Measurements from ENCODE around the gene ABHD14A. TPM values are rescaled to one million over a fixed set of nuclear protein-coding genes. Genes with fewer than 3 reads are reported as not detected.

Gene ABHD14A
- total RNA-seq, 1 experiment from 2014 or later, result 3.8 TPM

DNA sequence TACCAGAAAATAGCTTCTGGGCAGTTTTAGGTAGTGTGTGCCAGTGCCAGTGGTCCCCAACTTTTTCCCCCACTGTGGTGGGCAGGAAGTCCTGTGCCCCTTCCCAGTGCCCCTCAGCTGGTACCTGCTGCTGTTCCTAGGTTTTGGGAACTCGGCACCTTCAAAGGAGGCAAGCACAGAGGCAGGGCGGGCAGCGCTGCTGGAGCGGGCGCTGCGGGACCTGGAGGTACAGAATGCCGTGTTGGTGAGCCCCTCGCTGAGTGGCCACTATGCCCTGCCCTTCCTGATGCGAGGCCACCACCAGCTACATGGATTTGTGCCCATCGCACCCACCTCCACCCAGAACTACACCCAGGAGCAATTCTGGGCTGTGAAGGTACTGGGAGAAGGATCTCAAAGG, 5.4 kb downstream of the ABHD14A start (continued):
- TF ChIP-seq, protein P1, sequence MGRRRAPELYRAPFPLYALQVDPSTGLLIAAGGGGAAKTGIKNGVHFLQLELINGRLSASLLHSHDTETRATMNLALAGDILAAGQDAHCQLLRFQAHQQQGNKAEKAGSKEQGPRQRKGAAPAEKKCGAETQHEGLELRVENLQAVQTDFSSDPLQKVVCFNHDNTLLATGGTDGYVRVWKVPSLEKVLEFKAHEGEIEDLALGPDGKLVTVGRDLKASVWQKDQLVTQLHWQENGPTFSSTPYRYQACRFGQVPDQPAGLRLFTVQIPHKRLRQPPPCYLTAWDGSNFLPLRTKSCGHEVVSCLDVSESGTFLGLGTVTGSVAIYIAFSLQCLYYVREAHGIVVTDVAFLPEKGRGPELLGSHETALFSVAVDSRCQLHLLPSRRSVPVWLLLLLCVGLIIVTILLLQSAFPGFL (CRISPR knock-in tag; IDR thresholded peaks at IDR 0.05; ENCODE audit: borderline replicate concordance), result no peak
- TF ChIP-seq, protein P2, sequence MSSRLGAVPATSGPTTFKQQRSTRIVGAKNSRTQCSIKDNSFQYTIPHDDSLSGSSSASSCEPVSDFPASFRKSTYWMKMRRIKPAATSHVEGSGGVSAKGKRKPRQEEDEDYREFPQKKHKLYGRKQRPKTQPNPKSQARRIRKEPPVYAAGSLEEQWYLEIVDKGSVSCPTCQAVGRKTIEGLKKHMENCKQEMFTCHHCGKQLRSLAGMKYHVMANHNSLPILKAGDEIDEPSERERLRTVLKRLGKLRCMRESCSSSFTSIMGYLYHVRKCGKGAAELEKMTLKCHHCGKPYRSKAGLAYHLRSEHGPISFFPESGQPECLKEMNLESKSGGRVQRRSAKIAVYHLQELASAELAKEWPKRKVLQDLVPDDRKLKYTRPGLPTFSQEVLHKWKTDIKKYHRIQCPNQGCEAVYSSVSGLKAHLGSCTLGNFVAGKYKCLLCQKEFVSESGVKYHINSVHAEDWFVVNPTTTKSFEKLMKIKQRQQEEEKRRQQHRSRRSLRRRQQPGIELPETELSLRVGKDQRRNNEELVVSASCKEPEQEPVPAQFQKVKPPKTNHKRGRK (CRISPR knock-in tag; IDR thresholded peaks at IDR 0.05; ENCODE audit: borderline replicate concordance), result no peak
- TF ChIP-seq, protein P3, sequence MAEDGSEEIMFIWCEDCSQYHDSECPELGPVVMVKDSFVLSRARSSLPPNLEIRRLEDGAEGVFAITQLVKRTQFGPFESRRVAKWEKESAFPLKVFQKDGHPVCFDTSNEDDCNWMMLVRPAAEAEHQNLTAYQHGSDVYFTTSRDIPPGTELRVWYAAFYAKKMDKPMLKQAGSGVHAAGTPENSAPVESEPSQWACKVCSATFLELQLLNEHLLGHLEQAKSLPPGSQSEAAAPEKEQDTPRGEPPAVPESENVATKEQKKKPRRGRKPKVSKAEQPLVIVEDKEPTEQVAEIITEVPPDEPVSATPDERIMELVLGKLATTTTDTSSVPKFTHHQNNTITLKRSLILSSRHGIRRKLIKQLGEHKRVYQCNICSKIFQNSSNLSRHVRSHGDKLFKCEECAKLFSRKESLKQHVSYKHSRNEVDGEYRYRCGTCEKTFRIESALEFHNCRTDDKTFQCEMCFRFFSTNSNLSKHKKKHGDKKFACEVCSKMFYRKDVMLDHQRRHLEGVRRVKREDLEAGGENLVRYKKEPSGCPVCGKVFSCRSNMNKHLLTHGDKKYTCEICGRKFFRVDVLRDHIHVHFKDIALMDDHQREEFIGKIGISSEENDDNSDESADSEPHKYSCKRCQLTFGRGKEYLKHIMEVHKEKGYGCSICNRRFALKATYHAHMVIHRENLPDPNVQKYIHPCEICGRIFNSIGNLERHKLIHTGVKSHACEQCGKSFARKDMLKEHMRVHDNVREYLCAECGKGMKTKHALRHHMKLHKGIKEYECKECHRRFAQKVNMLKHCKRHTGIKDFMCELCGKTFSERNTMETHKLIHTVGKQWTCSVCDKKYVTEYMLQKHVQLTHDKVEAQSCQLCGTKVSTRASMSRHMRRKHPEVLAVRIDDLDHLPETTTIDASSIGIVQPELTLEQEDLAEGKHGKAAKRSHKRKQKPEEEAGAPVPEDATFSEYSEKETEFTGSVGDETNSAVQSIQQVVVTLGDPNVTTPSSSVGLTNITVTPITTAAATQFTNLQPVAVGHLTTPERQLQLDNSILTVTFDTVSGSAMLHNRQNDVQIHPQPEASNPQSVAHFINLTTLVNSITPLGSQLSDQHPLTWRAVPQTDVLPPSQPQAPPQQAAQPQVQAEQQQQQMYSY (CRISPR knock-in tag; IDR thresholded peaks at IDR 0.05), result no peak
- TF ChIP-seq CBFB (CRISPR knock-in tag; IDR thresholded peaks at IDR 0.05; ENCODE audit: low read depth) (no peak), PRRX2 (CRISPR knock-in tag; IDR thresholded peaks at IDR 0.05) (no peak)
- TF ChIP-seq, protein P4, sequence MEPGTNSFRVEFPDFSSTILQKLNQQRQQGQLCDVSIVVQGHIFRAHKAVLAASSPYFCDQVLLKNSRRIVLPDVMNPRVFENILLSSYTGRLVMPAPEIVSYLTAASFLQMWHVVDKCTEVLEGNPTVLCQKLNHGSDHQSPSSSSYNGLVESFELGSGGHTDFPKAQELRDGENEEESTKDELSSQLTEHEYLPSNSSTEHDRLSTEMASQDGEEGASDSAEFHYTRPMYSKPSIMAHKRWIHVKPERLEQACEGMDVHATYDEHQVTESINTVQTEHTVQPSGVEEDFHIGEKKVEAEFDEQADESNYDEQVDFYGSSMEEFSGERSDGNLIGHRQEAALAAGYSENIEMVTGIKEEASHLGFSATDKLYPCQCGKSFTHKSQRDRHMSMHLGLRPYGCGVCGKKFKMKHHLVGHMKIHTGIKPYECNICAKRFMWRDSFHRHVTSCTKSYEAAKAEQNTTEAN (CRISPR knock-in tag; IDR thresholded peaks at IDR 0.05), result no peak

DNA sequence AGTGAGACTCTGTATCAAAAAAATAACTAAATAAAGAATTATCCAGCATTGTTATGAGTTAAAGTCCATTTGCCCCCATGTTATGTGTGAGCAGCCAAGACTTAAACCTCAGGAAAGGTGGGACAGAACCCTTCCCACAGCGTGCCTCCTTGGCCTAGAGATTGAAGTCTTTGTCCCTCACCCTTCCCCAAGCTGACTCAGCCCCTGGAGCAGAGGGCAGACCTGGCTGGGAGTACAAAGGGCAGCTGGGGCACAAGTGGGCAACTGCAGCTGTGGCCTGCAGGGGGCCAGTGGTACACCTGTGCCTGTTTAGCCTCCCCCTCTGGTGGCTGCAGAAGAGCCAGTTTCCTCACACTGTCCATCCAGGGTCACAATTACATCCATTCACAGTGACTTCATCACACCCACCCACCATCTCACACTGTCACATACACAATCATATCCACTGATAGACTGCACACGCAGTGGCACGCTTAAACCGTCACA, 7.5 kb downstream of the ABHD14A start:
- CTCF ChIA-PET, result interaction anchor here (0.6 to 4.4 kb wide), 30 partner anchors 9 to 403 kb away, joined by 3 to 60 read pairs (median 4); partner anchors contain the start of genes ABHD14A, ABHD14B, DUSP7 and GPR62
- peak; percentile 66 for DNase-seq (ENCODE audit: low spot score)
- Mint-ChIP-seq H3K4me1 (peaks cover 21% of the 10 kb centered on the region), H3K9me3 (no peaks in the 10 kb centered on the region), H3K36me3 (peaks cover 2% of the 10 kb centered on the region; the same call in 1 of the 2 replicates), H3K4me3 (peak overlapping the region; percentile 84), H3K27ac (peak overlapping the region; percentile 94), H3K27me3 (ENCODE audit: low read depth) (peaks cover 9% of the 10 kb centered on the region)
- peak; percentile 65 for ATAC-seq
- TF ChIP-seq, protein P5, sequence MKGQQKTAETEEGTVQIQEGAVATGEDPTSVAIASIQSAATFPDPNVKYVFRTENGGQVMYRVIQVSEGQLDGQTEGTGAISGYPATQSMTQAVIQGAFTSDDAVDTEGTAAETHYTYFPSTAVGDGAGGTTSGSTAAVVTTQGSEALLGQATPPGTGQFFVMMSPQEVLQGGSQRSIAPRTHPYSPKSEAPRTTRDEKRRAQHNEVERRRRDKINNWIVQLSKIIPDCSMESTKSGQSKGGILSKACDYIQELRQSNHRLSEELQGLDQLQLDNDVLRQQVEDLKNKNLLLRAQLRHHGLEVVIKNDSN (CRISPR knock-in tag; IDR thresholded peaks at IDR 0.05), result no peak
- TF ChIP-seq, protein P6, sequence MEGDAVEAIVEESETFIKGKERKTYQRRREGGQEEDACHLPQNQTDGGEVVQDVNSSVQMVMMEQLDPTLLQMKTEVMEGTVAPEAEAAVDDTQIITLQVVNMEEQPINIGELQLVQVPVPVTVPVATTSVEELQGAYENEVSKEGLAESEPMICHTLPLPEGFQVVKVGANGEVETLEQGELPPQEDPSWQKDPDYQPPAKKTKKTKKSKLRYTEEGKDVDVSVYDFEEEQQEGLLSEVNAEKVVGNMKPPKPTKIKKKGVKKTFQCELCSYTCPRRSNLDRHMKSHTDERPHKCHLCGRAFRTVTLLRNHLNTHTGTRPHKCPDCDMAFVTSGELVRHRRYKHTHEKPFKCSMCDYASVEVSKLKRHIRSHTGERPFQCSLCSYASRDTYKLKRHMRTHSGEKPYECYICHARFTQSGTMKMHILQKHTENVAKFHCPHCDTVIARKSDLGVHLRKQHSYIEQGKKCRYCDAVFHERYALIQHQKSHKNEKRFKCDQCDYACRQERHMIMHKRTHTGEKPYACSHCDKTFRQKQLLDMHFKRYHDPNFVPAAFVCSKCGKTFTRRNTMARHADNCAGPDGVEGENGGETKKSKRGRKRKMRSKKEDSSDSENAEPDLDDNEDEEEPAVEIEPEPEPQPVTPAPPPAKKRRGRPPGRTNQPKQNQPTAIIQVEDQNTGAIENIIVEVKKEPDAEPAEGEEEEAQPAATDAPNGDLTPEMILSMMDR (IDR thresholded peaks at IDR 0.05), result peak; percentile 55
- TF ChIP-seq NFE2L1 (CRISPR knock-in tag; IDR thresholded peaks at IDR 0.05) (peak; percentile 74; the same call in 1 of the 2 replicates), FOXP1 (CRISPR knock-in tag; IDR thresholded peaks at IDR 0.05; ENCODE audit: borderline replicate concordance) (peak; percentile 53; the same call in 1 of the 2 replicates)
- POLR2A ChIA-PET, result interaction anchor here (0.8 to 2.4 kb wide), 8 partner anchors 9 to 172 kb away, joined by 3 to 23 read pairs (median 6); partner anchors contain the start of genes ABHD14B, PCBP4, POC1A and RPL29
